A549 (cell line): ENCODE results near the gene C1QTNF4.

Experiments used
- BHLHE40 ChIP-seq: IDR thresholded peaks from 2 replicates; pipeline ENCODE4 v1.6.1; 2012; ENCODE audit warnings: low read depth, low read length, inconsistent platforms
- CEBPB ChIP-seq, 2 experiments: fragments of >200 bp in 1 of 2; sonication (Bioruptor Twin) in 1 of 2; formaldehyde crosslinking in 1 of 2; IDR thresholded peaks; 2 replicates each; pipeline ENCODE4 v1.6.1; 2012 to 2016
- CHD4 ChIP-seq: fragments of 200-600 bp; sonication (generic); IDR thresholded peaks from 2 replicates; pipeline ENCODE4 v1.6.1; 2016; ENCODE audit warnings: antibody characterized with exemption, mild to moderate bottlenecking, borderline replicate concordance
- CTCF ChIP-seq: fragments of >200 bp; sonication (Bioruptor Twin); formaldehyde crosslinking; IDR thresholded peaks from 3 replicates; pipeline ENCODE4 v1.5.1; 2016
- EP300 ChIP-seq, 2 experiments: fragments of >200 bp; sonication (Bioruptor Twin); formaldehyde crosslinking; IDR thresholded peaks; 2 replicates in 1 of 2; 3 replicates in 1 of 2; pipeline ENCODE4 v1.6.1; 2016 to 2017
- HOXA7 ChIP-seq: fragments of 250-450 bp; sonication (Bioruptor Pico); IDR thresholded peaks from 2 replicates; pipeline ENCODE4 v1.5.0; 2020; ENCODE audit warnings: mild to moderate bottlenecking, moderate library complexity
- POLR2A ChIP-seq: IDR thresholded peaks from 2 replicates; pipeline ENCODE4 v1.6.1; 2012; ENCODE audit warnings: mild to moderate bottlenecking, low read length
- POLR2AphosphoS2 ChIP-seq: conservative IDR thresholded peaks from 2 replicates; pipeline ENCODE4 v1.6.1; 2012; ENCODE audit warnings: low read length, improper control_type of control experiment, inconsistent platforms
- RAD21 ChIP-seq, 2 experiments: fragments of >200 bp in 1 of 2; sonication (Bioruptor Twin) in 1 of 2; formaldehyde crosslinking in 1 of 2; IDR thresholded peaks in 1 of 2; conservative IDR thresholded peaks in 1 of 2; 2 replicates in 1 of 2; 3 replicates in 1 of 2; pipeline ENCODE4 v1.6.1; 2012 to 2018; ENCODE audit warnings: inconsistent platforms in 1 of 2
- RFX5 ChIP-seq: fragments of 450-650 bp; IDR thresholded peaks from 2 replicates; pipeline ENCODE4 v1.7.1; 2014; ENCODE audit warnings: antibody characterized with exemption, mild to moderate bottlenecking, moderate library complexity
- ZSCAN20 ChIP-seq: fragments of 250-450 bp; sonication (Bioruptor Pico); IDR thresholded peaks from 2 replicates; pipeline ENCODE4 v1.8.0; 2022; ENCODE audit warnings: mild to moderate bottlenecking, moderate library complexity
- TF ChIP-seq, protein P1 (sequence below): fragments of 200-600 bp; sonication (generic); IDR thresholded peaks from 2 replicates; pipeline ENCODE4 v1.6.1; 2016; ENCODE audit warnings: antibody characterized with exemption, mild to moderate bottlenecking, moderate library complexity

- TF ChIP-seq POLR2A = no peak
- TF ChIP-seq BHLHE40 = no peak
- no peak for TF ChIP-seq HOXA7 (CRISPR knock-in tag)
- TF ChIP-seq CTCF = no peak
- no peak for TF ChIP-seq EP300 (IDR thresholded peaks at IDR 0.05)
- TF ChIP-seq RAD21 (conservative IDR thresholded peaks at IDR 0.05 in 1 of 2, IDR thresholded peaks at IDR 0.05 in 1 of 2) = no peak
- no peak for TF ChIP-seq ZSCAN20 (CRISPR knock-in tag)
- TF ChIP-seq POLR2AphosphoS2 = no peak
- TF ChIP-seq CHD4 = no peak
- TF ChIP-seq CEBPB (IDR thresholded peaks at IDR 0.05) = no peak
- no peak for TF ChIP-seq RFX5
- TF ChIP-seq, protein P1, sequence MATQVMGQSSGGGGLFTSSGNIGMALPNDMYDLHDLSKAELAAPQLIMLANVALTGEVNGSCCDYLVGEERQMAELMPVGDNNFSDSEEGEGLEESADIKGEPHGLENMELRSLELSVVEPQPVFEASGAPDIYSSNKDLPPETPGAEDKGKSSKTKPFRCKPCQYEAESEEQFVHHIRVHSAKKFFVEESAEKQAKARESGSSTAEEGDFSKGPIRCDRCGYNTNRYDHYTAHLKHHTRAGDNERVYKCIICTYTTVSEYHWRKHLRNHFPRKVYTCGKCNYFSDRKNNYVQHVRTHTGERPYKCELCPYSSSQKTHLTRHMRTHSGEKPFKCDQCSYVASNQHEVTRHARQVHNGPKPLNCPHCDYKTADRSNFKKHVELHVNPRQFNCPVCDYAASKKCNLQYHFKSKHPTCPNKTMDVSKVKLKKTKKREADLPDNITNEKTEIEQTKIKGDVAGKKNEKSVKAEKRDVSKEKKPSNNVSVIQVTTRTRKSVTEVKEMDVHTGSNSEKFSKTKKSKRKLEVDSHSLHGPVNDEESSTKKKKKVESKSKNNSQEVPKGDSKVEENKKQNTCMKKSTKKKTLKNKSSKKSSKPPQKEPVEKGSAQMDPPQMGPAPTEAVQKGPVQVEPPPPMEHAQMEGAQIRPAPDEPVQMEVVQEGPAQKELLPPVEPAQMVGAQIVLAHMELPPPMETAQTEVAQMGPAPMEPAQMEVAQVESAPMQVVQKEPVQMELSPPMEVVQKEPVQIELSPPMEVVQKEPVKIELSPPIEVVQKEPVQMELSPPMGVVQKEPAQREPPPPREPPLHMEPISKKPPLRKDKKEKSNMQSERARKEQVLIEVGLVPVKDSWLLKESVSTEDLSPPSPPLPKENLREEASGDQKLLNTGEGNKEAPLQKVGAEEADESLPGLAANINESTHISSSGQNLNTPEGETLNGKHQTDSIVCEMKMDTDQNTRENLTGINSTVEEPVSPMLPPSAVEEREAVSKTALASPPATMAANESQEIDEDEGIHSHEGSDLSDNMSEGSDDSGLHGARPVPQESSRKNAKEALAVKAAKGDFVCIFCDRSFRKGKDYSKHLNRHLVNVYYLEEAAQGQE = no peak
Observed at GRCh38 chr11:47571895-47572294, 22.3 kb downstream of the C1QTNF4 start.
